IMR-90 (cell line): ENCODE measurements around the gene IFI27L2. TPM values are rescaled to one million over a fixed set of nuclear protein-coding genes. Genes with fewer than 3 reads are reported as not detected.

ENCODE experiments used
- ATAC-seq: fragments of 200-7000 bp; cut with Tn5 transposase; 2 replicates; pipeline ENCODE4 v1.9.1; 2020; ENCODE audit warnings: low read depth, mild to moderate bottlenecking, moderate library complexity
- BruUV-seq: library from RNA; stranded (reverse); fragments of 400-500 nt; replicated peaks from 2 replicates; lab custom pipeline; 2021; lab: Mats Ljungman, UMichigan
- CTCF ChIA-PET: fragments of 300-600 bp; formaldehyde crosslinking; extraction: SDS; loops from one replicate; lab custom pipeline; 2021; ENCODE audit warnings: antibody characterized with exemption; lab: Yijun Ruan, JAX
- POLR2A ChIA-PET: fragments of 300-600 bp; sonication (Branson Sonifier 250); formaldehyde crosslinking; loops from one replicate; lab custom pipeline; 2022; ENCODE audit warnings: antibody characterized with exemption; ENCODE audit not compliant: unreplicated experiment; lab: Charles Lee
- DNase-seq: peaks from one replicate; pipeline ENCODE4 v3.0.0; 2013
- H2AFZ ChIP-seq: replicated peaks from 2 replicates; pipeline ENCODE3; 2013; ENCODE audit warnings: low read length, mild to moderate bottlenecking; ENCODE audit not compliant: poor library complexity
- H2AK5ac ChIP-seq: 2 replicates; pipeline ENCODE4 v1.6.1; 2013; ENCODE audit warnings: low read depth, low read length, inconsistent platforms
- H2AK9ac ChIP-seq: replicated peaks from 2 replicates; pipeline ENCODE3; 2013; ENCODE audit warnings: mild to moderate bottlenecking, low read depth, low read length, moderate library complexity; ENCODE audit not compliant: poor library complexity
- H2BK120ac ChIP-seq: 2 replicates; pipeline ENCODE4 v1.6.1; 2013; ENCODE audit warnings: low read depth, low read length, inconsistent platforms
- H2BK15ac ChIP-seq: 3 replicates; pipeline ENCODE4 v1.6.1; 2013; ENCODE audit warnings: low read depth, low read length, inconsistent platforms
- H2BK20ac ChIP-seq: 2 replicates; pipeline ENCODE4 v1.6.1; 2013; ENCODE audit warnings: low read depth, mild to moderate bottlenecking, inconsistent platforms, low read length, moderate library complexity
- H2BK5ac ChIP-seq: 2 replicates; pipeline ENCODE4 v1.6.1; 2013; ENCODE audit warnings: mild to moderate bottlenecking, low read depth, low read length, inconsistent platforms; ENCODE audit not compliant: poor library complexity, severe bottlenecking
- H3K14ac ChIP-seq: replicated peaks from 2 replicates; pipeline ENCODE4 v1.6.1; 2013; ENCODE audit warnings: low read depth, low read length, inconsistent platforms
- H3K18ac ChIP-seq: 2 replicates; pipeline ENCODE4 v1.6.1; 2013; ENCODE audit warnings: low read depth, low read length, control low read depth
- H3K23ac ChIP-seq: 2 replicates; pipeline ENCODE4 v1.6.1; 2013; ENCODE audit warnings: low read depth, low read length, inconsistent platforms
- H3K27ac ChIP-seq: 2 replicates; pipeline ENCODE4 v1.5.1; 2013; ENCODE audit warnings: mild to moderate bottlenecking, control low read depth, low read length; ENCODE audit not compliant: insufficient read depth
- H3K27me3 ChIP-seq: 2 replicates; pipeline ENCODE4 v1.6.1; 2013; ENCODE audit warnings: low read length; ENCODE audit not compliant: control insufficient read depth, insufficient read depth
- H3K36me3 ChIP-seq: 2 replicates; pipeline ENCODE4 v1.6.1; 2013; ENCODE audit warnings: low read length, mixed read lengths; ENCODE audit not compliant: control insufficient read depth, insufficient read depth
- H3K4ac ChIP-seq: 2 replicates; pipeline ENCODE4 v1.6.1; 2013; ENCODE audit warnings: low read depth, low read length, inconsistent platforms
- H3K4me1 ChIP-seq: 2 replicates; pipeline ENCODE4 v1.6.1; 2013; ENCODE audit warnings: low read length, mixed read lengths; ENCODE audit not compliant: control insufficient read depth, insufficient read depth
- H3K4me2 ChIP-seq: 2 replicates; pipeline ENCODE4 v1.6.1; 2013; ENCODE audit warnings: low read depth, mild to moderate bottlenecking, control low read depth, low read length, moderate library complexity
- H3K4me3 ChIP-seq: 2 replicates; pipeline ENCODE4 v1.5.1; 2013; ENCODE audit warnings: low read depth, mild to moderate bottlenecking, control low read depth, low read length, moderate library complexity; ENCODE audit not compliant: insufficient read depth
- H3K56ac ChIP-seq: 2 replicates; pipeline ENCODE4 v1.6.1; 2013; ENCODE audit warnings: low read length, inconsistent platforms; ENCODE audit not compliant: insufficient read depth; ENCODE audit errors: extremely low read depth
- H3K79me1 ChIP-seq, 2 experiments: 2 replicates each; pipeline ENCODE4 v1.6.1; 2013; ENCODE audit warnings: low read length in 2 of 2, inconsistent platforms in 1 of 2, low read depth in 1 of 2
- H3K9ac ChIP-seq: 2 replicates; pipeline ENCODE4 v1.6.1; 2013; ENCODE audit warnings: low read depth, low read length, control low read depth
- H3K9me1 ChIP-seq: 2 replicates; pipeline ENCODE4 v1.6.1; 2013; ENCODE audit warnings: low read length, inconsistent platforms; ENCODE audit not compliant: insufficient read depth
- H3K9me3 ChIP-seq: 2 replicates; pipeline ENCODE4 v1.6.1; 2013; ENCODE audit warnings: low read length; ENCODE audit not compliant: control insufficient read depth, insufficient read depth
- H4K20me1 ChIP-seq: 2 replicates; pipeline ENCODE4 v1.6.1; 2013; ENCODE audit warnings: low read length, inconsistent platforms; ENCODE audit not compliant: insufficient read depth
- H4K5ac ChIP-seq: 2 replicates; pipeline ENCODE4 v1.6.1; 2013; ENCODE audit warnings: mild to moderate bottlenecking, low read depth, low read length, control low read depth
- H4K8ac ChIP-seq, 2 experiments: 2 replicates each; pipeline ENCODE4 v1.6.1; 2013; ENCODE audit warnings: low read depth in 2 of 2, low read length in 2 of 2, control low read depth in 1 of 2, inconsistent platforms in 1 of 2
- H4K91ac ChIP-seq: 2 replicates; pipeline ENCODE4 v1.6.1; 2013; ENCODE audit warnings: low read depth, low read length, inconsistent platforms; ENCODE audit not compliant: insufficient read depth
- BHLHE40 ChIP-seq: fragments of 150-350 bp; IDR thresholded peaks from 2 replicates; pipeline ENCODE4 v1.6.1; 2016; ENCODE audit warnings: mild to moderate bottlenecking, low read depth, low read length
- CEBPB ChIP-seq: IDR thresholded peaks from 2 replicates; pipeline ENCODE4 v1.6.1; 2012; ENCODE audit warnings: low read depth, low read length, improper control_type of control experiment
- CHD1 ChIP-seq: IDR thresholded peaks from 2 replicates; pipeline ENCODE4 v1.6.1; 2012; ENCODE audit warnings: low read depth, low read length, improper control_type of control experiment
- CTCF ChIP-seq: conservative IDR thresholded peaks from 2 replicates; pipeline ENCODE4 v1.5.1; 2012; ENCODE audit warnings: mild to moderate bottlenecking, low read depth, low read length, improper control_type of control experiment
- ELK1 ChIP-seq: fragments of 150-350 bp; IDR thresholded peaks from 2 replicates; pipeline ENCODE4 v1.6.1; 2016; ENCODE audit warnings: low read depth, mild to moderate bottlenecking, low read length, moderate library complexity, borderline replicate concordance
- FOS ChIP-seq: fragments of 150-350 bp; IDR thresholded peaks from 2 replicates; pipeline ENCODE4 v1.6.1; 2016; ENCODE audit warnings: low read depth, low read length
- MAFK ChIP-seq: IDR thresholded peaks from 2 replicates; pipeline ENCODE4 v1.6.1; 2012; ENCODE audit warnings: low read depth, low read length, improper control_type of control experiment
- MXI1 ChIP-seq: IDR thresholded peaks from 2 replicates; pipeline ENCODE4 v1.6.1; 2012; ENCODE audit warnings: low read depth, mild to moderate bottlenecking, low read length, moderate library complexity, borderline replicate concordance
- NFE2L2 ChIP-seq: fragments of 150-350 bp; IDR thresholded peaks from 2 replicates; pipeline ENCODE4 v1.6.1; 2016; ENCODE audit warnings: low read depth, mild to moderate bottlenecking, low read length
- POLR2A ChIP-seq: IDR thresholded peaks from 2 replicates; pipeline ENCODE4 v1.6.1; 2012; ENCODE audit warnings: mild to moderate bottlenecking, low read depth, low read length
- RFX5 ChIP-seq: IDR thresholded peaks from 2 replicates; pipeline ENCODE4 v1.8.0; 2012; ENCODE audit warnings: low read depth, mild to moderate bottlenecking, low read length, moderate library complexity
- SMC3 ChIP-seq: fragments of 150-350 bp; IDR thresholded peaks from 2 replicates; pipeline ENCODE4 v1.6.1; 2016; ENCODE audit warnings: low read depth, mild to moderate bottlenecking, antibody characterized with exemption, low read length, moderate library complexity
- WGBS, 2 experiments: methylation state at CpG; one replicate each; pipeline versions ENCODE4 v1.1.5 to v1.1.7; 2013; ENCODE audit warnings: missing lambda C conversion rate in 2 of 2; ENCODE audit not compliant: insufficient read length in 1 of 2; ENCODE audit errors: extremely low coverage in 2 of 2; 5-methylcytosine and 5-hydroxymethylcytosine counted together
- dilution Hi-C: fragments of 300-500 bp; cut with HindIII; formaldehyde crosslinking; loops from one replicate; pipeline ENCODE4 v1.14.3; 2018; ENCODE audit warnings: low sequenced_read_pairs; ENCODE audit not compliant: unreplicated experiment
- in situ Hi-C: fragments of 300-500 bp; cut with MboI; formaldehyde crosslinking; loops from 3 replicates; pipeline ENCODE4 v1.14.3; 2019; ENCODE audit warnings: low sequenced_read_pairs, inconsistent platforms, mixed read lengths
- intact Hi-C: fragments of 100-400 bp; cut with micrococcal nuclease; formaldehyde crosslinking; loops from 2 replicates; pipeline ENCODE4 v1.10.0; 2022
- polyA plus RNA-seq, 3 experiments: library from polyadenylated mRNA; depleted of rRNA; stranded (reverse); fragments of >200 nt; gene quantifications; 2 replicates each; pipeline ENCODE4 v1.2.3, GENCODE V29; 2012; ENCODE audit warnings: low replicate concordance in 1 of 3
- total RNA-seq: library from RNA; depleted of rRNA; stranded (reverse); fragments of >200 nt; gene quantifications from 2 replicates; pipeline ENCODE4 v1.2.3, GENCODE V29; 2012

IFI27L2 gene
- total and polyA plus RNA-seq, 2 of the 4 experiments (the other 2 are of a cell fraction) = 43.0 to 187 TPM

- WGBS, 2 experiments = 90% methylated on average over 2 of the region's 10 CpGs; no CpG with 5 or more reads in 1 of the 2 experiments
- Histone ChIP-seq H3K4me1 (peaks cover 5% of the 10 kb centered on the region; the same call in 1 of the 2 replicates), H3K36me3 (no peaks in the 10 kb centered on the region; the same call in 1 of the 2 replicates), H2BK5ac (no peak overlapping the region), H3K4me3 (no peak overlapping the region), H2AFZ (no peak overlapping the region), H2AK9ac (no peak overlapping the region), H3K27me3 (no peaks in the 10 kb centered on the region), H3K4me2 (no peak overlapping the region), H4K8ac (no peak overlapping the region), H3K9me1 (peaks cover 10% of the 10 kb centered on the region), H3K14ac (no peak overlapping the region), H4K20me1 (0 out of 2 replicates have a peak, but pooled peaks cover 8% of the 10 kb centered on the region), H3K9me3 (no peaks in the 10 kb centered on the region), H2BK15ac (no peak overlapping the region), H4K91ac (no peak overlapping the region), H2AK5ac (no peak overlapping the region), H3K4ac (no peak overlapping the region), H3K79me1 (no peaks in the 10 kb centered on the region; a peak in 1 of 4 replicates), H3K9ac (no peak overlapping the region), H3K27ac (no peak overlapping the region), H3K18ac (no peak overlapping the region), H4K5ac (no peak overlapping the region), H3K56ac (no peak overlapping the region), H3K23ac (no peak overlapping the region), H2BK20ac (no peak overlapping the region), H2BK120ac (no peak overlapping the region)
- CTCF ChIA-PET = no interaction called here
- intact Hi-C loops (no loop called here), in situ Hi-C loops (no loop called here), dilution Hi-C loops (no loop called here)
- no peak for TF ChIP-seq RFX5
- no peak for TF ChIP-seq CEBPB
- TF ChIP-seq SMC3 = no peak
- no peak for TF ChIP-seq BHLHE40
- no peak for TF ChIP-seq FOS
- TF ChIP-seq POLR2A = no peak
- no peak for TF ChIP-seq NFE2L2
- TF ChIP-seq MAFK = no peak
- no peak for TF ChIP-seq ELK1
- TF ChIP-seq CHD1 = no peak
- TF ChIP-seq MXI1 = no peak
- no peak for TF ChIP-seq CTCF
- DNase-seq = no peak
- POLR2A ChIA-PET = no interaction called here
- no TSS peak for BruUV-seq
- no peak for ATAC-seq
Measured at GRCh38 chr14:94104731-94105130, 24.7 kb downstream of the IFI27L2 start.
